ENCODE data around the gene ASCC1.

The ASCC1 gene

GRCh38 chr10:72080042-72080975 lies 135.8 kb downstream of the ASCC1 start:
- no peak for DNase-seq

- DNase-seq, result no peak
Observed at GRCh38 chr10:72079356-72079755, 136.7 kb downstream of the ASCC1 start.

DNA sequence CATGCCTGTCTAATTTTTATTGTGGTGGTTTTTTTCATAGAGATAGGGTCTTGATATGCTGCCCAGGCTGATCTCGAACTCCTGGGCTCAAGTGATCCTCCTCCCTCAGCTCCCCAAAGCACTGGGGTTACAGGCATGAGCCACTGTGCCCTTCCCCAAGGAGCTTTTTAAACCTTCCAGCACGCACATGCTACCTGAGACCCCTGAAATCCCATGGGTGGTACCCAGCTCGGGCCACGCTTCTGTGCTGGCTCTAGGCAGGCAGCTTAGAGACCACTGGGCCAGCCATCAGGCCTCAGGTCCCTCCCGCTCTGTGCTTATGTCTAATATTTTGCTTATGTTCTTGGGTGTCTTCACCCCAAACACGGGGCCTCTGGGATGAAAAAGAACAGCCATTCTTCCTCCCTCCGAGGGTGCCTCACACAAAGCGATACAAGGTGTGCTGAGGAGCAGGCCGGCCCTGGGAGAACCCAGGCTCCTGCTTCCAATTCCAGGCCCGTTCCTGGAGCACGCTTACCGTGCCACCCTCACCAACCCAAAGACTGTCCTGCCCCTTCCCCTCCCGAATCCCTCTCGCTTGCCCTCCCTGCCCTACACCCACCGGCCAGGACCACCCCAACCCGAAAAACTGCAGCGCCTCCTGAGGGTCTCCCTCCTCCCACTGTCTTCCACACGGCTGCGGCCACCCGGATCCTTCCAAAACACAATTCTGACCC lies 138.6 kb downstream of the ASCC1 start:
- no peak for DNase-seq

DNA sequence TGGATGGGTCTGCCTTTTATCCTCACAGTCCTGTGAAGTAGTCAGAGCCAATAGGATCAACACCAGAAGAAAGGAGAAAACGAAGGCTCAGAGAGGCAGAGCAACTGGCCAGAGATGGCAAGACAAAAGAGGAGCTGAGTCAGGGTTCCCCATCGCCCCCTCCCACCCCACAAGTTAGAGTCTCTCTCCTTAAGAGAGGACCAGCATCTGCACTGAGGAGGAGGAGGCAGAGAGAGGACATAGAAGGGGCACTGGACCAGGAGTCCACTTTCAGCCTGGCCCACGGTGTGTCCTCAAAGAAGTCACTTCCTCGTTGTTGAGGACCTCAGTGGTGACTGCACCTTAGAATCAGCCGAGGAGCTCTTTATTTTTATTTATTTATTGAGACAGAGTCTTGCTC lies 139.3 kb downstream of the ASCC1 start:
- no peak for DNase-seq

- DNase-seq, result no peak
Observed at GRCh38 chr10:72075376-72076115, 140.5 kb downstream of the ASCC1 start.

DNA sequence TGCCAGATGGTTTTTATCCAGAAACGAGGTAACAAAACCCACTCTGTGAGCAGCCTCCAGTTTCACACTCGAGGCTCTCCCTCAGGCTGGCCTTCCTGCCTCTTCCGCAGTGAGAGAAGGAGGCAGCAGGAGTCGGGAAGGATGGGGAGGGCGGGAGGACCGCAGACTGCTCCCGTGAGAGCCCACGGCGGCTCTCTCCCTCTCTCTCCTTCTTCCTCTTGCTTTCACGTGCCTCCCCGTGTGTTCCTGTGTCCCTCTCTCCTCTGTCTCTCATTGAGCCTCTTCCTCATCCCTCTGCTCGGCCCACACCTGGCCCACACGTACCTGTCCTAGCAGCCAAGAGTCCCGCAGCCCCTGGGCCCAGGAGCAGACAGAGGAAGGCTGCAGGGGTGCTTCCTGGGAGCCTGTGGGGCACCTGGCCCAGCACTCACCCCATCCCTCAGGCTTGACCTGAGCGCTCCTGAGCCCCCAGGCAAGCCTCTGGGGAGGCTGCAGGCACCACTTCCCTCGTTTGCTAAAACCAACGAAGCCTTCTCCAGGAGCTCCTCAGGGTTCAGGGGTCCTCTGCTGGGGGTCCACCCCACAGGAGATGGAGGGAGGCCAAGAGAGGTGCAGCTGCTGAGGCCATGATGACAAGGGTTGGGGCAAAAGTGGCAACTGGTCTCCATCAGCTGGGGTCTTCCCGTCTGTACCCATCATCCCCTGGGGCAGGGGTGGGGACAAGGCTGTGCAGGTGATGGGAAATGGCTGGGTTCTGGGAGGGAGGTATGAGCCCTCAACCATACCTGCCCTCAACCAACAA lies 141.3 kb downstream of the ASCC1 start:
- DNase-seq, result no peak

DNA sequence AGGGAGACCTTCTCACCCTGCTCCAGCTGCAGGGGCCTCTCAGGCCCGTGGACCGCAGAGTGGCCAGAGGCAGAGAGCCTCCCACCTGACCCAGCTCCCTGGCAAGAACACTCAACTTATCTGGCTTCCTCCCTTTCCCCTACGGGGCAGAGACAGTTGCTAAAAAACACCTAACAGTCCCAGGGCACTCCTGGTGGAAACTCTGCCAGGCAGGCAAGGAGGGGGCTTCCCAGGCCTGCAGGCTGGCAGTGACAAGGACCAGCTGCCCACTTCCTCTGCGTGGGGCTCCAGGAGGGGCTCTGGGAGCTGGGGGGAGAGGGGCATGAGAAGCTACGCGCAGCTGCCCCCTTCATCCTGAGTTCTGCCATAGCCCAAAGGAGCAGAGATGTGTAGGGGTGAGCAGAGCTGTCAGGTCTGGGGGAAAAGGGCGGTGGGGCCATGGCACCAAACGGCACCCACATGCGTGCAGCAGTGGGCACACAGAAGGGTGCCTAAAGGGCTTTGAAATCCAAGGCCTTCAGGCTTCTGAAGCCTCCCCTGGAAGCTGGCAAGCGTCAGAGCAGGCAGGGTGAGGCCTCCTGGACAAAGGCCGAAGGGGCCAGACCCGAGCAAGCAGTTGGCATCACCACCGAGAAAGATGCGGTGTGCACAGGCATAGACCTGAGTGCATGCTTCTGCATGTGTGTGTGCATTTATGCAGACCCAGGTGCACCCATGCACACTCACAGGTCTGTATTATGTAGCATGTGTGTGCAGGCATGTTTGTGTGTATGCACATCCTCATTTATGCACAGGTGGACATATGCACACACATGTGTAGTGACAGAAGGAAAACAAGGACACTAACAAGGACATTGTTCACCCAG lies 142.1 kb downstream of the ASCC1 start:
- no peak for DNase-seq

DNA sequence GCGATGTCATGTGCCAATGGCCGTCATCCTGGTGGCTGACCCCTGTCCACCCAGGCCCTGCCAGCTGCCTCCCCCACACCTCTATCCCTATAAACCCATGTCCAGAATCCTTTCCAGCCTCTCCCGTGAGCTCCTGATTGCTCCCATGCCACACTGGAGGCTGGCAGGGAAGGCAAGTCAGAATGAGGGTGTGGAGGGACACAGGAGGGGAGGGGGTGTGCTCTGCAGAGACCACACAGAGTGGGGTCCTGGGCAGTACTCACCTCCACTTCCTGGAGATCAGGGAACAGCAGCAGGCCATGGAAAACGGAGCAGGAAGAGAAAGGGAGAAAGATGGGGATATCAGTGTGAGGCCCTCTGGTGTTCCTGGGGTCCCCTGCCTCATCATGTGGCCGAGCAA lies 143.4 kb downstream of the ASCC1 start:
- DNase-seq, result no peak

- no peak for DNase-seq
Observed at GRCh38 chr10:72072046-72072445, 144.0 kb downstream of the ASCC1 start.

- no peak for DNase-seq
Observed at GRCh38 chr10:72069751-72070526, 146.1 kb downstream of the ASCC1 start.

DNA sequence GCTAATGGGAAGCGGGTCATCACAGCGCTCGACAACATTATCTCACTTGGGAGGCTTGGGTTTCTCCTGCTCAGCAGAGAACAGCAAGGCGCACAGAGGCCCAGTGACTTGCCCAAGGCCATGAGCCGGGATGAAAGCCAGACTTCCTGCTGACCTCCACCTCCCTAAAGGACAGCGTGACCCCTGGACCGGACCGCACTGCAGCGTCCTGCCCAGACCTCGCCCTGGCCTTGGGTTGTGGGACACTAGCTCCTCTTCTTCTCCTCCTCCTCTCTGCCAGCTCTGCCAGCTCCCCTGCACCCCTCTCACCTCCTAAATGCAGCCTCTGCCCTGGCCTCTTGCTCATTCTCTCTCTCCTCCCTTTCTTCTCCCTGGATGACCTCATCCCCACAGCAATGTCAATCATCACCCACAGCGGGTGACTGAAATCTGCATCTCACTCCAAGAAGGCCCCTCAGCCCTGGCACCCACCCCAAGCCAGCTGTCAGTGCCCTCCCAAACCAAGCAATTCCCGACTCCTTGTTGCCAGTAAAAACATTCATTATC lies 147.1 kb downstream of the ASCC1 start:
- no peak for DNase-seq

GRCh38 chr10:72068126-72068765 lies 147.8 kb downstream of the ASCC1 start:
- no peak for DNase-seq

GRCh38 chr10:72067463-72068125 lies 148.5 kb downstream of the ASCC1 start:
- no peak for DNase-seq

DNA sequence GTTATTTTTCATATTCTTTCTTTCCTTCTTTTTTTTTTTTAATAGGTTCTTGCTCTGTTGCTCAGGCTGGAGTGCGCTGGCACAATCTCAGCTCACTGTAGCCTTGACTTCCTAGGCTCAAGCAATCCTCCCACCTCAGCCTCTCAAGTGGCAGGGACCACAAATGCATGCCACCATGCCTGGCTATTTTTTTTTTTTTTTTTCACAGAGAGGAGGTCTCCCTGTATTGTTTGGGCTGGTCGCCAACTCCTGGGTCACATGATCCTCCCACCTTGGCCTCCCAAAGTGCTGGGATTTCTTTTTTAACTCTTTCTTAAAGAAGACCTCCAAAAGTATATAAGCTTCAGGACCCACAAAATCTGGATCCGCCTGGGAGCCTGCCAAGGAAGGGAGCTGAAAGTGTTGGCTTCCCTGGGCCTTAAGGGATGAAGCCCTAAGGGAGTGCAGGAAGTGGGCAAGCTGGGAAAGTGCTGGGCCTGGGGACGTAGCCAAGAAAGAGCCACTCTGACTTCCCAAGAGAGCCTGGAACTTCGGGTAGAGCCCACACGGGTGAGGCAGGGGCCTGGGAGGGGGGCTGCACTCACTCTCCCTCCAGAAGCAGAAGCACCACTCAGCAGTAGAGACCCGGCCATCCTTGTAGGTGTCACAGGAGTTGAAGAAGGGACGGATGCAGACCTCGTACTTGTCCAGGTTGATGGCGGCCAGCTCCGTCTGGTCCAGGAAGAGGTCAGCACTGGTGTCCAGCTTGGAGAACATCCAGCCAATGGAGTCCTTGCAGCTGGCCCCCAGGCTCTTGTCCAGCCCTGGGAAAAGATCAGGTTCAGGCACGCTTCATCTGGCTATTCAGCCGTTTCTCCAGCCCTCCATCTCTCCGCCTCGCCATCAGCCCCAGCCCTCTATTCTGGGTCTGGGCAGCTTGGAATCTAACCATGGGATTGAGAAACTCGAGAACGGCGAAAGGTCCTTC lies 149.5 kb downstream of the ASCC1 start:
- DNase-seq, result no peak

DNA sequence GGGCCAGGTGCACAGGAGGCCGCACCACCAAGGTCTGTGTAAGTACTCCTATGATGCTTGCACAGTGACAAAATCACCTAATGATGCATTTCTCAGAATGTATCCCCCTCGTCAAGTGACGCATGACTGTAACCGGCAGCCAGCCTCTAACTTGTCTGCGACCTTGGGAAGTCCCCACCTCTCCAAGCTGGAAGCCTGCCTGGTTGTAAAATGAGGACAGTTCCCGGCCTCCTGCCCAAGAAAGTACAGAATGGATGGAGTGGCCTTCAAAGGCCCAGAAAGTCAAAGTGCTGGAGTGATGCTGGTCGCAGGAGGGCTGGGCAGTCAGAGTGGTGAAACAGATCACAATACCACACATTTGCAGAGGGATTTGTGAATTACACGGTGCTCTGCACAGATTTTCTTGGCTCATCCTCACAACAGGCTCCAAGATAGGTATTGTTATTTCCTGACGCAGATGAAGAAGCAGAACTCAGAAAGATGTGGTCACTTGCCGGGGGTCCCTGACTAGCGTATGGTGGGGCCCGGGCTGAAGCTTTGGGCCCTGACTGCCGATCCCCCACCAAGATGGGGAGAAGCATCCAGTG lies 150.5 kb downstream of the ASCC1 start:
- no peak for DNase-seq

- no peak for DNase-seq
Observed at GRCh38 chr10:72063703-72064391, 152.2 kb downstream of the ASCC1 start.

Measured in activated CD4-positive, alpha-beta T cell treated with anti-CD3 and anti-CD28 coated beads, Interleukin-10, Interleukin-2, amounts not matched to agents 100 ng/mL and 50 ng/mL, durations not matched to agents 16 hours and 8 hours (primary cell).